ENCODE data around the gene USP17L22.
"Not testable (repeated sequence)": the region's sequence is repeated elsewhere in the genome, so short reads cannot be mapped to it uniquely, and the experiment has no call there.

- TF ChIP-seq, protein P1, sequence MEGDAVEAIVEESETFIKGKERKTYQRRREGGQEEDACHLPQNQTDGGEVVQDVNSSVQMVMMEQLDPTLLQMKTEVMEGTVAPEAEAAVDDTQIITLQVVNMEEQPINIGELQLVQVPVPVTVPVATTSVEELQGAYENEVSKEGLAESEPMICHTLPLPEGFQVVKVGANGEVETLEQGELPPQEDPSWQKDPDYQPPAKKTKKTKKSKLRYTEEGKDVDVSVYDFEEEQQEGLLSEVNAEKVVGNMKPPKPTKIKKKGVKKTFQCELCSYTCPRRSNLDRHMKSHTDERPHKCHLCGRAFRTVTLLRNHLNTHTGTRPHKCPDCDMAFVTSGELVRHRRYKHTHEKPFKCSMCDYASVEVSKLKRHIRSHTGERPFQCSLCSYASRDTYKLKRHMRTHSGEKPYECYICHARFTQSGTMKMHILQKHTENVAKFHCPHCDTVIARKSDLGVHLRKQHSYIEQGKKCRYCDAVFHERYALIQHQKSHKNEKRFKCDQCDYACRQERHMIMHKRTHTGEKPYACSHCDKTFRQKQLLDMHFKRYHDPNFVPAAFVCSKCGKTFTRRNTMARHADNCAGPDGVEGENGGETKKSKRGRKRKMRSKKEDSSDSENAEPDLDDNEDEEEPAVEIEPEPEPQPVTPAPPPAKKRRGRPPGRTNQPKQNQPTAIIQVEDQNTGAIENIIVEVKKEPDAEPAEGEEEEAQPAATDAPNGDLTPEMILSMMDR (IDR thresholded peaks at IDR 0.05; ENCODE audit: borderline replicate concordance, extremely low read depth, low read length, poor library complexity, severe bottlenecking): not testable (repeated sequence)
- not testable (repeated sequence) for TF ChIP-seq EZH2 (IDR thresholded peaks at IDR 0.05; ENCODE audit: borderline replicate concordance, low read depth, low read length, severe bottlenecking)
These were observed 9.6 kb upstream of the USP17L22 start, which contains the start of gene USP17L20 for GRCh38 chr4:9257824-9258223.
